DND-41 (cell line): ENCODE results near the gene TMEM18.

Experiments used
- ATAC-seq: fragments of 200-7000 bp; cut with Tn5 transposase; 3 replicates; pipeline ENCODE4 v1.9.1; 2021; ENCODE audit warnings: low read depth; ENCODE audit not compliant: insufficient read depth
- DNase-seq: peaks from one replicate; pipeline ENCODE4 v3.0.0-alpha.2; 2020
- H2AFZ ChIP-seq: 2 replicates; pipeline ENCODE4 v1.6.0; 2012; ENCODE audit warnings: low read depth, low read length
- H3K27ac ChIP-seq: 2 replicates; pipeline ENCODE4 v1.5.1; 2012; ENCODE audit warnings: low read length, inconsistent platforms
- H3K27me3 ChIP-seq: fragments of 200-600 bp; sonication (generic); 2 replicates; pipeline ENCODE4 v1.6.0; 2012; ENCODE audit warnings: low read length, mild to moderate bottlenecking, inconsistent platforms; ENCODE audit not compliant: insufficient read depth, poor library complexity
- H3K36me3 ChIP-seq: 2 replicates; pipeline ENCODE4 v1.5.1; 2012; ENCODE audit warnings: low read length, inconsistent platforms; ENCODE audit not compliant: insufficient read depth
- H3K4me1 ChIP-seq: 2 replicates; pipeline ENCODE4 v1.5.1; 2012; ENCODE audit warnings: mild to moderate bottlenecking, low read length; ENCODE audit not compliant: insufficient read depth
- H3K4me2 ChIP-seq: 2 replicates; pipeline ENCODE4 v1.6.0; 2012; ENCODE audit warnings: mild to moderate bottlenecking, moderate library complexity, low read length, inconsistent platforms; ENCODE audit not compliant: insufficient read depth
- H3K4me3 ChIP-seq, 2 experiments: fragments of 200-600 bp in 1 of 2; shearing (Covaris generic) in 1 of 2; 2 replicates each; pipeline ENCODE4 v1.5.1; 2012 to 2016; ENCODE audit warnings: inconsistent platforms in 2 of 2, low read length in 2 of 2, mild to moderate bottlenecking in 2 of 2, low read depth in 1 of 2, moderate library complexity in 1 of 2
- H3K79me2 ChIP-seq: 2 replicates; pipeline ENCODE4 v1.6.0; 2012; ENCODE audit warnings: low read length, inconsistent platforms; ENCODE audit not compliant: insufficient read depth
- H3K9ac ChIP-seq: 2 replicates; pipeline ENCODE4 v1.6.0; 2012; ENCODE audit warnings: low read depth, mild to moderate bottlenecking, inconsistent platforms, low read length, moderate library complexity
- H3K9me3 ChIP-seq: 2 replicates; pipeline ENCODE4 v1.5.1; 2012; ENCODE audit warnings: low read length, moderate library complexity, mild to moderate bottlenecking, inconsistent platforms; ENCODE audit not compliant: insufficient read depth, severe bottlenecking
- H4K20me1 ChIP-seq: 2 replicates; pipeline ENCODE4 v1.6.0; 2012; ENCODE audit warnings: low read length; ENCODE audit not compliant: insufficient read depth
- CTCF ChIP-seq: IDR thresholded peaks from 2 replicates; pipeline ENCODE4 v1.5.1; 2012; ENCODE audit warnings: borderline replicate concordance, low read length, moderate library complexity, mild to moderate bottlenecking; ENCODE audit not compliant: poor library complexity, severe bottlenecking; ENCODE audit errors: extremely low read depth
- EZH2 ChIP-seq: IDR thresholded peaks from 3 replicates; pipeline ENCODE4 v1.6.1; 2012; ENCODE audit warnings: borderline replicate concordance, low read depth, mild to moderate bottlenecking, moderate library complexity, low read length, inconsistent platforms; ENCODE audit not compliant: severe bottlenecking

The TMEM18 gene

GRCh38 chr2:690799-691198 lies 13.6 kb upstream of the TMEM18 start:
- TF ChIP-seq EZH2: no peak
- no peak for TF ChIP-seq CTCF
- H3K9ac ChIP-seq: no peak overlapping the region
- no peak overlapping the region for H3K27ac ChIP-seq
- H4K20me1 ChIP-seq: no peaks in the 10 kb centered on the region
- no peaks in the 10 kb centered on the region for H3K79me2 ChIP-seq
- no peaks in the 10 kb centered on the region for H3K4me1 ChIP-seq
- no peak overlapping the region for H2AFZ ChIP-seq
- no peaks in the 10 kb centered on the region for H3K27me3 ChIP-seq
- no peaks in the 10 kb centered on the region for H3K36me3 ChIP-seq
- H3K9me3 ChIP-seq: peaks cover 5% of the 10 kb centered on the region
- no peak for ATAC-seq
- H3K4me3 ChIP-seq: no peak overlapping the region
- no peak overlapping the region for H3K4me2 ChIP-seq
- DNase-seq: no peak

- Histone ChIP-seq H3K27ac (no peak overlapping the region), H3K36me3 (no peaks in the 10 kb centered on the region), H4K20me1 (no peaks in the 10 kb centered on the region), H3K4me2 (no peak overlapping the region), H2AFZ (no peak overlapping the region), H3K79me2 (no peaks in the 10 kb centered on the region), H3K4me3 (no peak overlapping the region), H3K9me3 (peaks cover 10% of the 10 kb centered on the region), H3K9ac (no peak overlapping the region), H3K4me1 (no peaks in the 10 kb centered on the region), H3K27me3 (no peaks in the 10 kb centered on the region)
- TF ChIP-seq EZH2 (no peak), CTCF (no peak)
- DNase-seq (no peak), ATAC-seq (peak; percentile 49; the same call in 2 of the 3 replicates)
Measured at GRCh38 chr2:689877-690510, 12.8 kb upstream of the TMEM18 start.

GRCh38 chr2:689237-689636 lies 12.0 kb upstream of the TMEM18 start:
- Histone ChIP-seq H3K4me3 (no peak overlapping the region), H3K79me2 (no peaks in the 10 kb centered on the region), H4K20me1 (no peaks in the 10 kb centered on the region), H3K4me1 (no peaks in the 10 kb centered on the region), H3K9ac (no peak overlapping the region), H3K27ac (no peak overlapping the region), H3K27me3 (no peaks in the 10 kb centered on the region), H3K4me2 (no peak overlapping the region), H3K36me3 (no peaks in the 10 kb centered on the region), H3K9me3 (peaks cover 11% of the 10 kb centered on the region), H2AFZ (no peak overlapping the region)
- no peak for TF ChIP-seq EZH2
- no peak for ATAC-seq
- DNase-seq: no peak

- H3K4me2 ChIP-seq: no peak overlapping the region
- TF ChIP-seq CTCF (no peak), EZH2 (no peak)
- H3K9me3 ChIP-seq: peaks cover 14% of the 10 kb centered on the region
- no peaks in the 10 kb centered on the region for H3K4me1 ChIP-seq
- H3K9ac ChIP-seq: no peak overlapping the region
- H2AFZ ChIP-seq: no peak overlapping the region
- no peaks in the 10 kb centered on the region for H3K79me2 ChIP-seq
- DNase-seq (no peak), ATAC-seq (peak; percentile 40)
- H3K4me3 ChIP-seq: no peak overlapping the region
- no peaks in the 10 kb centered on the region for H3K27me3 ChIP-seq
- no peaks in the 10 kb centered on the region for H4K20me1 ChIP-seq
- H3K36me3 ChIP-seq: no peaks in the 10 kb centered on the region
- H3K27ac ChIP-seq: no peak overlapping the region
Measured at GRCh38 chr2:688504-689076, 11.4 kb upstream of the TMEM18 start.
